IPS-NIHi7 (cell line): ENCODE measurements around the gene MRPS24.
"Not testable (repeated sequence)": the region's sequence is repeated elsewhere in the genome, so short reads cannot be mapped to it uniquely, and the experiment has no call there.

Experiments
- DNase-seq: peaks from one replicate; pipeline ENCODE4 v3.0.0; 2012; ENCODE audit warnings: mixed read lengths; ENCODE audit errors: extremely low spot score

Gene MRPS24

GRCh38 chr7:43869006-43869866 is at the start of gene MRPS24:
Gene MRPS24, minus strand, starts transcription at chr7:43869517. Its CDS starts 22 bp downstream, at chr7:43869495.
- DNase-seq, result peak; percentile 98

GRCh38 chr7:43915907-43916306 is 46.6 kb upstream of the MRPS24 start:
- DNase-seq, result no peak

GRCh38 chr7:43914795-43915194 is 45.5 kb upstream of the MRPS24 start:
- DNase-seq, result no peak

GRCh38 chr7:43906331-43907010 is 37.2 kb upstream of the MRPS24 start, which contains the start of gene URGCP:
Gene URGCP, minus strand, starts transcription at chr7:43906596. Its CDS starts 21 bp downstream, at chr7:43906575.
- DNase-seq, result peak; percentile 87

GRCh38 chr7:43905956-43906330 is 36.6 kb upstream of the MRPS24 start:
- DNase-seq, result peak; percentile 68

- peak; percentile 46 for DNase-seq
These were observed 36.1 kb upstream of the MRPS24 start for GRCh38 chr7:43905209-43905946.

GRCh38 chr7:43904533-43905208 is 35.4 kb upstream of the MRPS24 start:
- no peak for DNase-seq

GRCh38 chr7:43902542-43903054 is 33.3 kb upstream of the MRPS24 start:
- DNase-seq, result no peak

- DNase-seq, result not testable (repeated sequence)
These were observed 29.3 kb upstream of the MRPS24 start for GRCh38 chr7:43898571-43898970.

- DNase-seq, result no peak
These were observed 26.6 kb upstream of the MRPS24 start for GRCh38 chr7:43895847-43896415.

- DNase-seq, result no peak
These were observed 22.0 kb upstream of the MRPS24 start for GRCh38 chr7:43891069-43891955.

GRCh38 chr7:43890468-43890867 is 21.2 kb upstream of the MRPS24 start:
- no peak for DNase-seq

- DNase-seq, result no peak
These were observed 20.0 kb upstream of the MRPS24 start for GRCh38 chr7:43888993-43889945.

GRCh38 chr7:43884617-43885016 is 15.3 kb upstream of the MRPS24 start:
- DNase-seq, result no peak

- no peak for DNase-seq
These were observed 14.9 kb upstream of the MRPS24 start for GRCh38 chr7:43884209-43884608.

GRCh38 chr7:43880596-43880995 is 11.3 kb upstream of the MRPS24 start:
- no peak for DNase-seq

GRCh38 chr7:43879477-43879876 is 10.2 kb upstream of the MRPS24 start:
- no peak for DNase-seq

- DNase-seq, result no peak
These were observed 9.6 kb upstream of the MRPS24 start for GRCh38 chr7:43878867-43879266.
